Inferior parietal cortex (tissue), 1 donor: ENCODE results near the gene KRT32.

Experiments used
- DNase-seq: peaks from one replicate; pipeline ENCODE4 v3.0.0-alpha.2; 2016; ENCODE audit errors: extremely low spot score

The KRT32 gene

GRCh38 chr17:41466988-41467387, at the start of gene KRT32:
TSS of gene KRT32 (minus strand) at chr17:41467386. CDS start at chr17:41467325, 61 bp downstream.
- no peak for DNase-seq

DNA sequence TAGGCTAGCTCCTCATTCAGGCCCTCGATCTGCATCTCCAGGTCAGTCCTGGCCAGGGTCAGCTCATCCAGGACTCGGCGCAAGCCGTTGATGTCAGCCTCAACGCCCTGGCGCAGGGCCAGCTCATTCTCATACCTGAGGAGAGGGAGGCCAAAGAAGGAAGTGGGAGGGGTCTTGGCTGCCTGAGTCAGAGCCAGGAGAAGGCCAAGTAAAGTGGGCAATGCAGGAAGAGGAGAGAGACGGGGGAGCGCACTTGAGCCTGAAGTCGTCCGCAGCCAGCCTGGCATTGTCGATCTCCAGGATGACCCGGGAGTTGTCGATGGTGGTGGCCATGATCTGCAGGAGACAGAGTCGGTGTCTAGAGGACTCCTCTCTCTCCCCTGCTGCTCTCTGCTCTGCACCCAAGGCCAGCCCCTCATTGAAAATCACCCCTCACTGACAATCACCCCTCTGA, 49.7 kb upstream of the KRT32 start:
- no peak for DNase-seq

DNA sequence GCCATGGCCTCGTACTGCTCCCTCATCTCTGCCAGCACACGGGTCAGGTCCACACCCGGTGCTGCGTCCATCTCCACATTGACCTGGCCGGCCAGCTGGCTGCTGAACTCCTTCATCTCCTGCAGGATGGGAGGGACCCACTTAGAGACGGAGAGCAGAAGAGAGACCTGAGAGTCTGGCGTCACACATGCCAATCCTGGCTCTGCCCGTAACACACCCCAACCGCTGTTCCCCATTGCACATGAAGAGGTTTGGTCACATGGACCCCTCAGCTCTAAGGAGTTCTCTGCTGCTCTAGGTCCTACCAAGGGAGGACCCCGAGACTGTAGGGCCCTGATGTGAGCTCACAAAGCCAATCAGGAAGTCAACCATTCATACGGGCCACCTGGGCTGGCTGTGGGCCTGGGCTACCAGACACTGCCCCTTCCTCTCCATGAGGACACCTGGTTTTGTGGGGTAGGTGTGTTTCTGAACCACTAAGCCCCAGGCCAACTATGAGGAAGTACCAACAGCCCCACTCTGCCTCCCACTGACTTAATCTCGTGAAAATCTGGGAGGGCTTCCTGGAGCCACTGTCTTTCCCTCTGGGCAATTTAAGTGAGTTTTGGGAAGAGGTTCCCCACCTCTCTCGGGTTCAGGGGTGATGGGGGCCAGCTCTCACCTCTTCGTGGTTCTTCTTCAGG, 49.1 kb upstream of the KRT32 start:
- DNase-seq = no peak

DNA sequence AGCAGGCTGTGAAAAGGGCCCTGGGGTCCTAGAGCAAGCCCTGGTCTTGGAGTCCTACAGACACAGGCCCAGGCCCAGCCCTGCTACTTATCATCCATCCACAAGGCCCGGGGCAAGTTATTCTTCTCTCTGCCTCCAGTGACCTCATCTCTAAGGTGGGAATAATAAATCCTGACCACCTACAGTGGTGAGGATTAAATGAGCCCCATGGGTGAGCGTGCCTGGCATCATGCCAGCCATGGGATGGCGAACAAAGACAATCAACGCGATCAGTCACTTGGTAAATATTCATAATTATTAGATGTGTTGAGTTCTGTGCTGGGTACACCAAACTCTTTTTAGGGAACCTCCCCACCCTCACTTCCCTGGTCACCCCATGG, 46.0 kb upstream of the KRT32 start:
- DNase-seq = no peak

GRCh38 chr17:41512546-41513167, 45.5 kb upstream of the KRT32 start:
- DNase-seq = no peak

GRCh38 chr17:41511716-41512115, 44.5 kb upstream of the KRT32 start:
- no peak for DNase-seq

GRCh38 chr17:41511116-41511515, 43.9 kb upstream of the KRT32 start:
- DNase-seq = no peak

DNA sequence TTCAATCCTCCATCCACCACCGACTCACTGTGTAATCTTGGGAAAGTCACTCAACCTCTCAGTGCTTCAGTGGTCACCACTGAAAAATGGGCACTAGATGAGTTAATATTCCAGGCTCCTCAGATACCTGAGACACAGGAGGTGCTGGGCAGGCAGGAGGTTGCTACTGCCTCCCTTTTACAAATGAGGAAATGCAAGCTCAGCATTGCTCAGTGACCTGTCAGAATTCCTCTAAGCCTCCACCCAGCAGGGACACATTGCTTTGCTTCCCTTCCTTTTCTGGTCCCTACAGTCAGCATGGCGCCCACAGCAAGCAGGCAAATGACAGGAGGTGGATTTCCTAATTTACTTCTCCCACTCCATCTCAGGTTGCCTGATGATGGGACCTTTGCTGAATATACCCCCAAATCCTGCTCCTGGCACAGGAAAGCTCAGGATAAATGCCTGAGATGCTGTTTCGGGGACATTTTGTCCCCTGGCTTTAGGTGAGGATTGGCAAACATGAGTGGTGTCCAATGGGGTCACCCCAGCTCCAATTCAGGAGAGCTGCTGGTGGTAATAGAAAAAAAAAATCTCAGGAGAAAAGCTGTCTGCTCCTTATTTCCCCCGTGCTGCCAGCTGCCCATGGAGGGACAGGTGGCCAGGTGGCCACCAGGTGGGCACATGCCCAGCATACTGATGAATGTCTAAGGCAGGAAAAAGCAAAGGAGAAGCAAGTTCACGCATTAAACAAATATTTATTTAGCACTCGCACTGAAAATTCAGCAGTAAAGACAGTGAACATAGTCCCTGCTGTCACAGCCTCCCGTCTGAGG, 43.3 kb upstream of the KRT32 start:
- no peak for DNase-seq

- DNase-seq = no peak
Measured at GRCh38 chr17:41507315-41507880, 40.2 kb upstream of the KRT32 start.

- no peak for DNase-seq
Measured at GRCh38 chr17:41505809-41506767, 38.9 kb upstream of the KRT32 start.

DNA sequence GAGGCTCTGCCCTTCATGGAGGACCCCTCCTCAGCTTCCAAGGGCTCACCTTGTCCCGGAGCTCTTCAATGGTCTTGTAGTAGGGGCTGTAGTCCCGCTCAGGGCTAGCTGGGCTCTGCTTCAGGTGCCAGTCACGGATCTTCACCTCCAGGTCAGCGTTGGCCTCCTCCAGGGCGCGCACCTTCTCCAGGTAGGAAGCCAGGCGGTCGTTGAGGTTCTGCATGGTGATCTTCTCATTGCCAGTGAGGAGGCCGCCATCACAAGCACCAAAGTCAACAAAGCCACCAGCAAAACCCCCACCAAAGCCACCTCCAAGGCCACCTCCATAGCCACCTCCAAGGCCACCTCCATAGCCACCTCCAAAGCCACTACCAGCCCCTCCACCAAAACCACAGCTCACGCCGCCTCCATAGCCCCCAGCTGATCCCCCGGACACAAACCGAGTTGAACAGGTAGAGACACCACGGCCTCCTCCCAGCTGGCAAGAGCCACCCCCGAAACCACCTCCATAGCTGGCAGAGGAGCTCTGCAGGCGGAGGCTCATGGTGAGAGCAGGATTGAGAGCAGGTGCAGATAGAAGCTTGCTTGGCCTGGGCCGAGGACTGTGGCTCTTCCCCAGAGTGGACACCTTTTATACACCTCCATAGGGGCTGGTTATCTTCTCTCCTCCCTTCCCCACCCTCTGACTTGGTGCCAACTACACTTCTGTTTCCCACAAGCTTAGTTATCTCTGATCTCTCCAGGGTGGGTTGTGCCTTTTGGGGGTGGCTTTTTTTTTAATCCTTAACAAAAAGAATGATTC, 38.0 kb upstream of the KRT32 start, which contains the start of gene KRT13:
Gene KRT13, minus strand, starts transcription at position 606 of the 802 bp plus-strand sequence. Its CDS starts 62 bp downstream, at position 544.
- DNase-seq = no peak

GRCh38 chr17:41504246-41504977, 37.2 kb upstream of the KRT32 start:
- no peak for DNase-seq

DNA sequence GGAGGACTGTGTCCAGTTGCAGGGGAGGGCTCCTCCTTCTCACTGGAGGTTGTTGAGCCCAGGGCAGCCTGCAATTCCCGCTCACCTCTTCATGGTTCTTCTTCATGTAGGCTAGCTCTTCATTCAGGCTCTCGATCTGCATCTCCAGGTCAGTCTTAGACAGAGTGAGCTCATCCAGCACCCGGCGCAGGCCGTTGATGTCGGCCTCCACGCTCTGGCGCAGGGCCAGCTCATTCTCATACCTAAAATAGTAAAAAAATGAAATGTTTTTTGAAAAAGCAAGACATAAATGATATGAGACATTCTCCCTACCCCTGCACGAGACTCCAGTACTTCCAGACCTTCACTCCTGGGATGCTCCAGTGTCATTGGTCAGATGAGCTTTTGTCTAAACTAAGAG, 36.0 kb upstream of the KRT32 start:
- no peak for DNase-seq

DNA sequence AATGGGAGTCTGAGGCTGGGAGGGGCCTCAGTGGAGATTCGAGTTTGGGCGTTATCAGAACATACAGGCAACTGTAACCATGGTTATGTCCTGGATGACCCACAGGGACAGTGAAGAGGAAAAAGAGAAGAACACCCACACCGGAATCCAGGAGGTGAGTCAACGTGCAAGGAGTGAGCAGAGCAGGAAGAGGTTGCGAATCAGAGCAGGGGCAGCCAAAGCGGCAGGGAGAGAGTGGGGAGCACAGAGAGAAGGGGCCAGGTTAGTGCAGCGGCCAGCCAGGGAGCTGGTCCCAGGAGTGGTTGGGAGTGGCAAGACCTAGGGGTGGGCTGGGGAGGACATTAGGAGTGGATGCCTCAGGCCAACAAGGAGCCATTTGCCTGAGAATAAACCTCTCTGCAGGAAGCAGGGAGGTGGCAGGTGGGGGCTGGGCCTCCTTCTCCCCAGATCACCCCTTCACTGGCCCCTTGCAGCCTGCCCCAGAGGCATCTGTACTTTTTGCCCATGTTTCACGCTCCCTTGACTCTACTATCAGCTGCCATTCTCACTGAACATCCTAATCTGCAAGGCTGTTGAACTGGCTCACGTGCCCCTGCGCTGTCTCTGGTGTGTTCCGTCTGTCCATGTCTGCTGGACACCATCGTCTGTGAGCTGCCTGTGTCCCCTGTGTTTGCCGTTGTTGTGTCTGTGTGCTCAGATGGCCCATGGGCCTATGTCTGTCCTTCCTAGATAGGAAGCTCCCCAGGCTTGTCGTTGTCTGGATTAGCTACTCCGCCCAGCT, 33.1 kb upstream of the KRT32 start:
- DNase-seq = no peak

- DNase-seq = no peak
Measured at GRCh38 chr17:41499714-41500113, 32.5 kb upstream of the KRT32 start.

DNA sequence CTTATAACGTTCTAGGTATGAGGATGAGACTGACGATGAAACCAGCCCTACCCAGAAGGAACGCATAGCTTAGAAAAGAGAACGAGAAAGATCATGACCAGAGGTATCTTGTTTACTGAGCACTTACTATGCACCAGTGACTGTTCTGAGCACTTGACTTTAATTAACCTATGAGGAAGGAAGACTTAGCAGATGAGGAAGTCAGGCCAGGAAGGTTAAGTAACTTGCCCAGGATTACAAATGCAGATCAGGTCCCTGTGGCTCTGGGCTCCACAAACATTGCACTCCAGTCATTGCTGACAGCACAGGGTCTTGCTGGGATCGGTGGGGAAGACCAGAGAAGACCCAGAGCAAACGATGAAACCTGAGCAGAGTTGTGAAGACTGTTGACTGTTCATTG, 31.1 kb upstream of the KRT32 start:
- DNase-seq = no peak

DNA sequence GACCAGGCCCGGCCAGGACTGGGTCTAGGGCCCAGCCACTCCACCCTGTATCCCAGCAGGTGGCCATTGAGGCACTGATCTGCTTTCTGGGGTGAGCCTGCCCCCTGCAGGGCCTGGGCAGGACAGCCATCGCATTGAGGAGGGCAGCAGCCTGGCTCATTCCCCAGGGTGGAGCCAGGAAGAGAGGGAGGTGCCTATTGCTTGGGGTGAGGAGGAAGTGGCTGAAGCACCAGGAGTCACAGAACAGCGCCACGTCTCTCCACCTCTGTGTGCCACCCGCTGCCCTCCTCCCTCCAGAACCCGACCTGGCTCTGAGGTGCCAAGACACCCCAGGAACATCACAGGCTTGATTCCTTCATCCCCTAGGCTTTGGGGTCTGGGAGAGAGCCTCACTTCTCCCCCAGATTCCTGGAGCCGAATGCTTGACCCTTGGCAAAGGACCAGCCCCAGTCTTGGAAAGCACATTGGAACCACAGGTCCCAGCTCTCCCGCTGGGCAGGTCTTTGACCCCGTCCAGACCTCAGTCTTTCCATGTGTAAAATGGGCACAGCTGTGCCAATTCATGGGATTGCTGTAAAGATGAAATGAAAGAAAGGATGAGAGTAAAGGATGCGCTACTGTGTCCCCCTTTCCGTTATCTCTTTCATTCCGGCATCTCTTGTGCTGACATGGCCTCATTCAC, 29.8 kb upstream of the KRT32 start:
- DNase-seq = peak; percentile 11

- DNase-seq = no peak
Measured at GRCh38 chr17:41494524-41494923, 27.3 kb upstream of the KRT32 start.
